Loucy (cell line): Measurements from ENCODE around the gene GALNT1.

ENCODE experiments used
- EZH2phosphoT487 ChIP-seq: fragments of 200-600 bp; IDR thresholded peaks from 2 replicates; pipeline ENCODE4 v1.6.1; 2018; ENCODE audit warnings: antibody characterized with exemption, mild to moderate bottlenecking, moderate library complexity, borderline replicate concordance
- TF ChIP-seq, protein P1 (sequence below): fragments of 200-600 bp; sonication (generic); conservative IDR thresholded peaks from 2 replicates; pipeline ENCODE4 v1.5.1; 2014; ENCODE audit warnings: mild to moderate bottlenecking, antibody characterized with exemption, low read length

DNA sequence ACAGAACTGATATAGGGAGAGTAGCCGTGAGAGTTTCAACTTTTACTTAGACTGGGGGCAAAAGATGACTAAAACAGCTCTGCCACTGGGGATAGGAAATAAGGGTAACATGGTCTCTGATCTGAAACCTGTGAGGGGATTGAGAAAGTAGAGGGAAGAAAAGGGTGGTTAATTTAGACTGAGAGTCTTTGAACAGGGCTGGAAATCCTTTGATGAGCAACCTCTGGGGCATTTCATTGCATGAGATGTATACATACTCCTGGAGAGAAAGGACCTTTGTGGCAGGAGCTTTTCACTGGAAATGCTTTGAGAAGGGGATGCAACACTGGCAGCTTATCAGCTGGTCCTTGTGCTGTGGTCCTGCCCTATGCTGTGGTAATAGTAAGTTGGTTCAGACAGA, 9.4 kb downstream of the GALNT1 start:
- TF ChIP-seq EZH2phosphoT487, result no peak
- TF ChIP-seq, protein P1, sequence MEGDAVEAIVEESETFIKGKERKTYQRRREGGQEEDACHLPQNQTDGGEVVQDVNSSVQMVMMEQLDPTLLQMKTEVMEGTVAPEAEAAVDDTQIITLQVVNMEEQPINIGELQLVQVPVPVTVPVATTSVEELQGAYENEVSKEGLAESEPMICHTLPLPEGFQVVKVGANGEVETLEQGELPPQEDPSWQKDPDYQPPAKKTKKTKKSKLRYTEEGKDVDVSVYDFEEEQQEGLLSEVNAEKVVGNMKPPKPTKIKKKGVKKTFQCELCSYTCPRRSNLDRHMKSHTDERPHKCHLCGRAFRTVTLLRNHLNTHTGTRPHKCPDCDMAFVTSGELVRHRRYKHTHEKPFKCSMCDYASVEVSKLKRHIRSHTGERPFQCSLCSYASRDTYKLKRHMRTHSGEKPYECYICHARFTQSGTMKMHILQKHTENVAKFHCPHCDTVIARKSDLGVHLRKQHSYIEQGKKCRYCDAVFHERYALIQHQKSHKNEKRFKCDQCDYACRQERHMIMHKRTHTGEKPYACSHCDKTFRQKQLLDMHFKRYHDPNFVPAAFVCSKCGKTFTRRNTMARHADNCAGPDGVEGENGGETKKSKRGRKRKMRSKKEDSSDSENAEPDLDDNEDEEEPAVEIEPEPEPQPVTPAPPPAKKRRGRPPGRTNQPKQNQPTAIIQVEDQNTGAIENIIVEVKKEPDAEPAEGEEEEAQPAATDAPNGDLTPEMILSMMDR, result no peak
